Astrocyte of the cerebellum (primary cell): ENCODE measurements around the gene TBX6.

Source experiments
- DNase-seq: peaks from one replicate; pipeline ENCODE4 v3.0.0-alpha.2; 2011; ENCODE audit warnings: low read depth
- H3K4me3 ChIP-seq: 2 replicates; pipeline ENCODE4 v1.5.1; 2011; ENCODE audit warnings: mild to moderate bottlenecking, low read depth, low read length, moderate library complexity
- in situ Hi-C: cut with HindIII; loops from 2 replicates; pipeline ENCODE4 v1.10.0; 2017; ENCODE audit warnings: low sequenced_read_pairs
- TF ChIP-seq, protein P1 (sequence below): IDR thresholded peaks from 2 replicates; pipeline ENCODE4 v1.5.1; 2012; ENCODE audit warnings: low read length, low read depth, moderate library complexity, mild to moderate bottlenecking; ENCODE audit errors: missing control alignments

Gene TBX6

DNA sequence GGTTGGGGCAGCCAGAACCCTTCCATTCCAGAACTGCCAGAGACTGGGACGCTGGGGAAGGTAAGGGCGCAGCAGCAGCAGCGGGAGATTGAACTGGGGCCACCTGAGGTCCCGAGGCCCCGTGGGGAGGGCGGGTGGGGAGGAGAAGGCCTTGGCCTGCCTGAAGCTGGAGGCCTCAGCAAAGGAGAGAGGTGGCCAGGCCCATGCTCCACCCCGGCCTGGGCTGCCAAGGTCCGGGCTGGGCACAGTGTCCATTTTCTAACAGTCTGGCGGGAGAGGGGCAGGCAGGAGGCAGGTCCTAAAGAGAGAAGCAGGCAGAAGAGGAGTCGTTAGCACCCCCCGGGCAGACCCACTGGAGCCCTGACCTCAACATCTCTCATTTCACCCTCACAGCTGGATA is 22.7 kb upstream of the TBX6 start:
- DNase-seq = no peak
- in situ Hi-C loops = loop anchor here (10.0 kb wide), 1 partner anchor 260 kb away; the partner anchor contains the start of genes MYL11 and TBC1D10B

DNA sequence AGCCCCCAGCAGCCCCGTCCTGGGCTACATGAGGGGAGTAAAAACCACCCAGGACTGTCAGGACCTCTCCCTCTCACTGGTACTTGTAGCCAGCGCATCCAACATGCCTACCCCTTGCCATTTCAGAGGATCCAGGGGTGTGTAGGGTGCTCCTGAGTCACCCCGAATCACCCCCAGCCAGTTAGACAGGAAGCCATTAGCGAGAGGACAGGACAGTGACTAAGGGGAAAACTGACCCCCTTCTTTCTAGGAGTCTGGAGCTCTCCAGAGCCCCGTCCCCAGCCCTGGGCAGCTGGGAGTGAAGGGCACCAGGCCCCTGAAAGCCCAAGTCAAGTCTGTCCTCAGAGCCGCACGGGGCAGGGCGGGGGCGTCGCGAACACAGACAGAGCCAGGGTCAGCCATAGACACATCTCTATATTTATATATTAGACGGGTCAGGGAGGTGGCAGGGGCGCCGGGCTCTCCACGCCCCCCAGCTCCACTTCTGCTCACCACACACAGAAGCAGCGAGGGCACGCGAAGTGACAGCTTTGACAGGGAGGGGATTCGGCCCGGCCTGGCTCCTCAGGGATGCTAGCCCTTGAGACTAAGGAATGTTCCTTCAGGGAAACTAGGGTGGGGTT is 22.1 kb upstream of the TBX6 start:
- H3K4me3 ChIP-seq = no peak overlapping the region
- no peak for DNase-seq
- in situ Hi-C loops = loop anchor here (10.0 kb wide), 1 partner anchor 261 kb away; the partner anchor contains the start of genes MYL11 and TBC1D10B
- TF ChIP-seq, protein P1, sequence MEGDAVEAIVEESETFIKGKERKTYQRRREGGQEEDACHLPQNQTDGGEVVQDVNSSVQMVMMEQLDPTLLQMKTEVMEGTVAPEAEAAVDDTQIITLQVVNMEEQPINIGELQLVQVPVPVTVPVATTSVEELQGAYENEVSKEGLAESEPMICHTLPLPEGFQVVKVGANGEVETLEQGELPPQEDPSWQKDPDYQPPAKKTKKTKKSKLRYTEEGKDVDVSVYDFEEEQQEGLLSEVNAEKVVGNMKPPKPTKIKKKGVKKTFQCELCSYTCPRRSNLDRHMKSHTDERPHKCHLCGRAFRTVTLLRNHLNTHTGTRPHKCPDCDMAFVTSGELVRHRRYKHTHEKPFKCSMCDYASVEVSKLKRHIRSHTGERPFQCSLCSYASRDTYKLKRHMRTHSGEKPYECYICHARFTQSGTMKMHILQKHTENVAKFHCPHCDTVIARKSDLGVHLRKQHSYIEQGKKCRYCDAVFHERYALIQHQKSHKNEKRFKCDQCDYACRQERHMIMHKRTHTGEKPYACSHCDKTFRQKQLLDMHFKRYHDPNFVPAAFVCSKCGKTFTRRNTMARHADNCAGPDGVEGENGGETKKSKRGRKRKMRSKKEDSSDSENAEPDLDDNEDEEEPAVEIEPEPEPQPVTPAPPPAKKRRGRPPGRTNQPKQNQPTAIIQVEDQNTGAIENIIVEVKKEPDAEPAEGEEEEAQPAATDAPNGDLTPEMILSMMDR = no peak

More for the DNA sequence above, 22.7 kb upstream of the TBX6 start:
- no peak overlapping the region for H3K4me3 ChIP-seq
- TF ChIP-seq, protein P1 = no peak

DNA sequence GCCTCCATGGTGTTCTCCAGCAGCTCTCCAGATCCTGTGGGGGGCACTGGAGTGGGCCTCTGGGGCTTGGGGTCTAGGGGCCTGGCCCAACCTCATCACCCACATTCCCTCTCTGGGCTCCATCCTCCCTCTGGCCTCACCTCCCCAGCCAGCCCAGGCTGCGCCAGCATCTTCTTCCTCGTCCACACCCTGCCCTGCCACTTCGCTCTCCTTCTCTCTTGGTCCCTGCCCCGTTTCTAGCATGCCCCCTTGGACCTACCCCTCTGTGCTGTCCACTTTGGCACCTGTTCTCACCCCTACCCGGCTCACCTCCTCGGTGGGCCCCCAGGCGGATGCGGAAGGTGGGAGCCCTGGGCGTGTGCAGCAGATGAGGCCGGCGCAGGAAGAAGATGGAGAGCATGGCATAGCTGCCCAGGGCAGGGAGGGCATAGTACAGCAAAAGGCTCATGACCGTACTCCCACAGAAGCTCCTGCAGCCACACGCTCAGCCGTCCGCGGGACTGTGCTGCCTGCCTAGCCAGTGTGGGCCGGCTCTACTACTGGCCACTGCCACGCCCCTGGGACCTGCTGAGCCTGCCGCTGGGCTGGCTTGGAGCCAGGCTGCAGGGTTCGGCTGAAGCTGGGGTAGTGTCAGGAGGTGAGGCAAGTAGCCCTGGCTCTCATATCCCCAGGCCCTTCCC is 21.4 kb upstream of the TBX6 start, which contains the start of gene GDPD3:
Gene GDPD3 (minus strand): TSS at position 507 of the 680 bp plus-strand sequence. CDS start 59 bp downstream, at position 448.
- no peak within 1 kb of the TSS for H3K4me3 ChIP-seq
- no peak for DNase-seq
- TF ChIP-seq, protein P1 = no peak
- in situ Hi-C loops = loop anchor here (10.0 kb wide), 1 partner anchor 262 kb away; the partner anchor contains the start of genes MYL11 and TBC1D10B

- no peak for DNase-seq
- TF ChIP-seq, protein P1 = peak; percentile 45
- no peak overlapping the region for H3K4me3 ChIP-seq
- in situ Hi-C loops = loop anchor here (10.0 kb wide), 1 partner anchor 262 kb away; the partner anchor contains the start of genes MYL11 and TBC1D10B
These were observed 20.7 kb upstream of the TBX6 start for GRCh38 chr16:30112197-30113030.

DNA sequence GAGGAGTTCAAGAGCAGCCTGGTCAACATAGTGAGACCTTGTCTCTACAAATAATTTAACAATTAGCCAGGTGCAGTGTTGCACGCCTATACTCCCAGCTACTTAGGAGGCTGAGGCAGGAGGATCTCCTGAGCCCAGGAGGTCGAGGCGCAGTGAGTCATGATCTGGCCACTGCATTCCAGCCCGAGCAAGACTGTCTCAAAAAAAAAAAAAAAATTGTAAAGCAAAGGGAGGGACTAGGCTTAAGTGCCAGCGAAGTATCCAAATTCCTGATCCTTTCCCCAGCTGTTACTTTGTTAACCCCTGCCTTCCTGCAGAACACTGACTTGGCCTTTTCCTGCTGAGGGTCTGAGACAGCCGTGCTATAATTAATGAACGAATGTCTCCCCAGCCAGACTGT is 18.9 kb upstream of the TBX6 start:
- H3K4me3 ChIP-seq = no peak overlapping the region
- DNase-seq = no peak
- in situ Hi-C loops = loop anchor here (10.0 kb wide), 1 partner anchor 264 kb away; the partner anchor contains the start of genes MYL11 and TBC1D10B
- TF ChIP-seq, protein P1 = no peak
